Measurements from ENCODE around the gene MYEOV.

MYEOV gene

GRCh38 chr11:69295995-69296889 lies 2.3 kb downstream of the MYEOV start:
- Histone ChIP-seq H3K4me3 (ENCODE audit: low read length) (no peak overlapping the region), H3K27ac (ENCODE audit: low read length) (no peak overlapping the region), H3K36me3 (ENCODE audit: control insufficient read depth, insufficient read depth, low read length) (no peaks in the 10 kb centered on the region), H3K9me3 (ENCODE audit: control insufficient read depth, insufficient read depth, low read length) (no peaks in the 10 kb centered on the region), H3K27me3 (ENCODE audit: control insufficient read depth, insufficient read depth, low read length) (no peaks in the 10 kb centered on the region), H3K4me1 (ENCODE audit: control insufficient read depth, insufficient read depth, low read length) (peaks cover 2% of the 10 kb centered on the region; the same call in 1 of the 2 replicates)
- no peak for DNase-seq (ENCODE audit: low read depth, low spot score)
- WGBS (ENCODE audit: insufficient coverage, insufficient read length), result no CpG with 5 or more reads among the region's 18 CpGs

GRCh38 chr11:69296890-69297786 lies 3.2 kb downstream of the MYEOV start:
- no peaks in the 10 kb centered on the region for H3K27me3 ChIP-seq (ENCODE audit: control insufficient read depth, insufficient read depth, low read length)
- H3K4me1 ChIP-seq (ENCODE audit: control insufficient read depth, insufficient read depth, low read length), result peaks cover 2% of the 10 kb centered on the region; the same call in 1 of the 2 replicates
- H3K27ac ChIP-seq (ENCODE audit: low read length), result no peak overlapping the region
- no CpG with 5 or more reads among the region's 18 CpGs for WGBS (ENCODE audit: insufficient coverage, insufficient read length)
- H3K4me3 ChIP-seq (ENCODE audit: low read length), result no peak overlapping the region
- H3K36me3 ChIP-seq (ENCODE audit: control insufficient read depth, insufficient read depth, low read length), result no peaks in the 10 kb centered on the region
- no peaks in the 10 kb centered on the region for H3K9me3 ChIP-seq (ENCODE audit: control insufficient read depth, insufficient read depth, low read length)
- DNase-seq (ENCODE audit: low read depth, low spot score), result no peak

- DNase-seq (ENCODE audit: low read depth, low spot score), result no peak
- no peak overlapping the region for H3K27ac ChIP-seq (ENCODE audit: low read length)
- no CpG with 5 or more reads among the region's 13 CpGs for WGBS (ENCODE audit: insufficient coverage, insufficient read length)
- H3K27me3 ChIP-seq (ENCODE audit: control insufficient read depth, insufficient read depth, low read length), result no peaks in the 10 kb centered on the region
- no peaks in the 10 kb centered on the region for H3K9me3 ChIP-seq (ENCODE audit: control insufficient read depth, insufficient read depth, low read length)
- H3K4me3 ChIP-seq (ENCODE audit: low read length), result no peak overlapping the region
- H3K36me3 ChIP-seq (ENCODE audit: control insufficient read depth, insufficient read depth, low read length), result no peaks in the 10 kb centered on the region
- H3K4me1 ChIP-seq (ENCODE audit: control insufficient read depth, insufficient read depth, low read length), result peaks cover 2% of the 10 kb centered on the region; the same call in 1 of the 2 replicates
These were observed 3.9 kb downstream of the MYEOV start for GRCh38 chr11:69297787-69298266.

GRCh38 chr11:69298267-69299022 lies 4.5 kb downstream of the MYEOV start:
- no peaks in the 10 kb centered on the region for H3K9me3 ChIP-seq (ENCODE audit: control insufficient read depth, insufficient read depth, low read length)
- no CpG with 5 or more reads among the region's 22 CpGs for WGBS (ENCODE audit: insufficient coverage, insufficient read length)
- H3K27me3 ChIP-seq (ENCODE audit: control insufficient read depth, insufficient read depth, low read length), result no peaks in the 10 kb centered on the region
- no peak overlapping the region for H3K4me3 ChIP-seq (ENCODE audit: low read length)
- DNase-seq (ENCODE audit: low read depth, low spot score), result no peak
- H3K36me3 ChIP-seq (ENCODE audit: control insufficient read depth, insufficient read depth, low read length), result no peaks in the 10 kb centered on the region
- H3K27ac ChIP-seq (ENCODE audit: low read length), result no peak overlapping the region
- peaks cover 2% of the 10 kb centered on the region; the same call in 1 of the 2 replicates for H3K4me1 ChIP-seq (ENCODE audit: control insufficient read depth, insufficient read depth, low read length)

- no CpG with 5 or more reads among the region's 11 CpGs for WGBS (ENCODE audit: insufficient coverage, insufficient read length)
- Histone ChIP-seq H3K9me3 (ENCODE audit: control insufficient read depth, insufficient read depth, low read length) (no peaks in the 10 kb centered on the region), H3K36me3 (ENCODE audit: control insufficient read depth, insufficient read depth, low read length) (no peaks in the 10 kb centered on the region), H3K27me3 (ENCODE audit: control insufficient read depth, insufficient read depth, low read length) (no peaks in the 10 kb centered on the region), H3K27ac (ENCODE audit: low read length) (no peak overlapping the region), H3K4me3 (ENCODE audit: low read length) (no peak overlapping the region), H3K4me1 (ENCODE audit: control insufficient read depth, insufficient read depth, low read length) (peaks cover 2% of the 10 kb centered on the region; the same call in 1 of the 2 replicates)
- DNase-seq (ENCODE audit: low read depth, low spot score), result no peak
These were observed 5.1 kb downstream of the MYEOV start for GRCh38 chr11:69299023-69299461.

- no peaks in the 10 kb centered on the region for H3K9me3 ChIP-seq (ENCODE audit: control insufficient read depth, insufficient read depth, low read length)
- H3K27me3 ChIP-seq (ENCODE audit: control insufficient read depth, insufficient read depth, low read length), result no peaks in the 10 kb centered on the region
- no peaks in the 10 kb centered on the region for H3K36me3 ChIP-seq (ENCODE audit: control insufficient read depth, insufficient read depth, low read length)
- H3K4me3 ChIP-seq (ENCODE audit: low read length), result no peak overlapping the region
- H3K4me1 ChIP-seq (ENCODE audit: control insufficient read depth, insufficient read depth, low read length), result peaks cover 1% of the 10 kb centered on the region; the same call in 1 of the 2 replicates
- DNase-seq (ENCODE audit: low read depth, low spot score), result no peak
- no peak overlapping the region for H3K27ac ChIP-seq (ENCODE audit: low read length)
- no CpG with 5 or more reads among the region's 8 CpGs for WGBS (ENCODE audit: insufficient coverage, insufficient read length)
These were observed 5.6 kb downstream of the MYEOV start for GRCh38 chr11:69299572-69299971.

GRCh38 chr11:69300120-69301060 lies 6.4 kb downstream of the MYEOV start:
- DNase-seq (ENCODE audit: low read depth, low spot score), result no peak
- 100% methylated on average over 2 of the region's 11 CpGs for WGBS (ENCODE audit: insufficient coverage, insufficient read length)
- no peak overlapping the region for H3K27ac ChIP-seq (ENCODE audit: low read length)
- H3K4me3 ChIP-seq (ENCODE audit: low read length), result no peak overlapping the region
- no peaks in the 10 kb centered on the region for H3K9me3 ChIP-seq (ENCODE audit: control insufficient read depth, insufficient read depth, low read length)
- H3K36me3 ChIP-seq (ENCODE audit: control insufficient read depth, insufficient read depth, low read length), result no peaks in the 10 kb centered on the region
- H3K4me1 ChIP-seq (ENCODE audit: control insufficient read depth, insufficient read depth, low read length), result no peaks in the 10 kb centered on the region; the same call in 1 of the 2 replicates
- H3K27me3 ChIP-seq (ENCODE audit: control insufficient read depth, insufficient read depth, low read length), result no peaks in the 10 kb centered on the region

- DNase-seq (ENCODE audit: low read depth, low spot score), result no peak
- Histone ChIP-seq H3K27ac (ENCODE audit: low read length) (no peak overlapping the region), H3K36me3 (ENCODE audit: control insufficient read depth, insufficient read depth, low read length) (no peaks in the 10 kb centered on the region), H3K27me3 (ENCODE audit: control insufficient read depth, insufficient read depth, low read length) (no peaks in the 10 kb centered on the region), H3K4me1 (ENCODE audit: control insufficient read depth, insufficient read depth, low read length) (no peaks in the 10 kb centered on the region; the same call in 1 of the 2 replicates), H3K9me3 (ENCODE audit: control insufficient read depth, insufficient read depth, low read length) (no peaks in the 10 kb centered on the region), H3K4me3 (ENCODE audit: low read length) (no peak overlapping the region)
- no CpG with 5 or more reads among the region's 11 CpGs for WGBS (ENCODE audit: insufficient coverage, insufficient read length)
These were observed 7.1 kb downstream of the MYEOV start for GRCh38 chr11:69301081-69301454.

All from iPS DF 6.9 (cell line).